ENCODE data around the gene TBC1D8. TPM values are rescaled to one million over a fixed set of nuclear protein-coding genes. Genes with fewer than 3 reads are reported as not detected.
A peak's percentile ranks its signal among the peaks of the same experiment; 100 is the strongest.

The TBC1D8 gene
- total RNA-seq, 1 experiment from 2014 or later = 139 TPM

DNA sequence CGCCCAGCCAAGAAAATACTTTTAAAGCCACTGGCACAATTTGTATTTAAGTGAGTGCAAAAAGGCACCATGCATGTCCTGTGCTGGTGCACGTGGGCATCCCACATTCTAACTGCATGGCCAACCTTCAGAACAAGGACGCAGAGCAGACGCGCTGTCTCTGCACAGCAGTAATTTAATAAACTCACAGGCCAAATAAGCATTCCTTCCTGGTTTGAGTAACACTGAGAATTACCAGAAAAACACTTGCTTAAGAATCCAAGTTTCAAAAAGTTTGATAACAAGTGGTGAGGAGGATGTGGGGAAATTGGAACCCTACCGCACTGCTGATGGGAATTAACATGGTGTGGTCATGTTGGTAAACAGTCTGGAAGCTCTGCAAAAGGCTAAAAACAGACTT lies 110.4 kb downstream of the TBC1D8 start:
- peaks cover 9% of the 10 kb centered on the region; the same call in 1 of the 2 replicates for H3K4me1 ChIP-seq (ENCODE audit: control insufficient read depth, insufficient read depth, low read length)
- DNase-seq (ENCODE audit: low read depth, low spot score) = no peak
- CTCF ChIA-PET = no interaction called here
- no peak for ATAC-seq
- POLR2A ChIA-PET = no interaction called here
- H3K9me3 ChIP-seq (ENCODE audit: control insufficient read depth, insufficient read depth, low read depth, low read length) = no peaks in the 10 kb centered on the region
- no TSS peak for BruUV-seq (replicated peaks)
- TF ChIP-seq POLR2AphosphoS5 (IDR thresholded peaks at IDR 0.05; ENCODE audit: low read depth, low read length) = no peak
- TF ChIP-seq, protein P1, sequence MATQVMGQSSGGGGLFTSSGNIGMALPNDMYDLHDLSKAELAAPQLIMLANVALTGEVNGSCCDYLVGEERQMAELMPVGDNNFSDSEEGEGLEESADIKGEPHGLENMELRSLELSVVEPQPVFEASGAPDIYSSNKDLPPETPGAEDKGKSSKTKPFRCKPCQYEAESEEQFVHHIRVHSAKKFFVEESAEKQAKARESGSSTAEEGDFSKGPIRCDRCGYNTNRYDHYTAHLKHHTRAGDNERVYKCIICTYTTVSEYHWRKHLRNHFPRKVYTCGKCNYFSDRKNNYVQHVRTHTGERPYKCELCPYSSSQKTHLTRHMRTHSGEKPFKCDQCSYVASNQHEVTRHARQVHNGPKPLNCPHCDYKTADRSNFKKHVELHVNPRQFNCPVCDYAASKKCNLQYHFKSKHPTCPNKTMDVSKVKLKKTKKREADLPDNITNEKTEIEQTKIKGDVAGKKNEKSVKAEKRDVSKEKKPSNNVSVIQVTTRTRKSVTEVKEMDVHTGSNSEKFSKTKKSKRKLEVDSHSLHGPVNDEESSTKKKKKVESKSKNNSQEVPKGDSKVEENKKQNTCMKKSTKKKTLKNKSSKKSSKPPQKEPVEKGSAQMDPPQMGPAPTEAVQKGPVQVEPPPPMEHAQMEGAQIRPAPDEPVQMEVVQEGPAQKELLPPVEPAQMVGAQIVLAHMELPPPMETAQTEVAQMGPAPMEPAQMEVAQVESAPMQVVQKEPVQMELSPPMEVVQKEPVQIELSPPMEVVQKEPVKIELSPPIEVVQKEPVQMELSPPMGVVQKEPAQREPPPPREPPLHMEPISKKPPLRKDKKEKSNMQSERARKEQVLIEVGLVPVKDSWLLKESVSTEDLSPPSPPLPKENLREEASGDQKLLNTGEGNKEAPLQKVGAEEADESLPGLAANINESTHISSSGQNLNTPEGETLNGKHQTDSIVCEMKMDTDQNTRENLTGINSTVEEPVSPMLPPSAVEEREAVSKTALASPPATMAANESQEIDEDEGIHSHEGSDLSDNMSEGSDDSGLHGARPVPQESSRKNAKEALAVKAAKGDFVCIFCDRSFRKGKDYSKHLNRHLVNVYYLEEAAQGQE (IDR thresholded peaks at IDR 0.05; ENCODE audit: insufficient read depth in 1 of 2, low read depth in 2 of 2, low read length in 1 of 2) = no peak
- TF ChIP-seq, protein P2, sequence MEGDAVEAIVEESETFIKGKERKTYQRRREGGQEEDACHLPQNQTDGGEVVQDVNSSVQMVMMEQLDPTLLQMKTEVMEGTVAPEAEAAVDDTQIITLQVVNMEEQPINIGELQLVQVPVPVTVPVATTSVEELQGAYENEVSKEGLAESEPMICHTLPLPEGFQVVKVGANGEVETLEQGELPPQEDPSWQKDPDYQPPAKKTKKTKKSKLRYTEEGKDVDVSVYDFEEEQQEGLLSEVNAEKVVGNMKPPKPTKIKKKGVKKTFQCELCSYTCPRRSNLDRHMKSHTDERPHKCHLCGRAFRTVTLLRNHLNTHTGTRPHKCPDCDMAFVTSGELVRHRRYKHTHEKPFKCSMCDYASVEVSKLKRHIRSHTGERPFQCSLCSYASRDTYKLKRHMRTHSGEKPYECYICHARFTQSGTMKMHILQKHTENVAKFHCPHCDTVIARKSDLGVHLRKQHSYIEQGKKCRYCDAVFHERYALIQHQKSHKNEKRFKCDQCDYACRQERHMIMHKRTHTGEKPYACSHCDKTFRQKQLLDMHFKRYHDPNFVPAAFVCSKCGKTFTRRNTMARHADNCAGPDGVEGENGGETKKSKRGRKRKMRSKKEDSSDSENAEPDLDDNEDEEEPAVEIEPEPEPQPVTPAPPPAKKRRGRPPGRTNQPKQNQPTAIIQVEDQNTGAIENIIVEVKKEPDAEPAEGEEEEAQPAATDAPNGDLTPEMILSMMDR (IDR thresholded peaks at IDR 0.05) = no peak
- no peak for TF ChIP-seq TCF7L2 (IDR thresholded peaks at IDR 0.05; ENCODE audit: low read depth, low read length)
- no peak for TF ChIP-seq SIN3A (IDR thresholded peaks at IDR 0.05; ENCODE audit: borderline replicate concordance, insufficient read depth, low read depth, low read length)
- no peaks in the 10 kb centered on the region for H3K27me3 ChIP-seq (ENCODE audit: control insufficient read depth, insufficient read depth, low read length)
- H3K36me3 ChIP-seq (ENCODE audit: control insufficient read depth, insufficient read depth, low read length) = peaks cover 44% of the 10 kb centered on the region
- no peak overlapping the region for H3K27ac ChIP-seq (ENCODE audit: low read length)
- H3K4me3 ChIP-seq (ENCODE audit: low read depth in 2 of 2, low read length in 2 of 2) = no peak overlapping the region
- intact Hi-C loops (cut with micrococcal nuclease; ENCODE audit: unreplicated experiment) = no loop called here
- in situ Hi-C loops (cut with HindIII; ENCODE audit: low pct_unique_long_range_greater_than_20kb, low sequenced_read_pairs) = no loop called here

GRCh38 chr2:101040072-101040471 lies 111.1 kb downstream of the TBC1D8 start:
- intact Hi-C loops (cut with micrococcal nuclease; ENCODE audit: unreplicated experiment) (no loop called here), in situ Hi-C loops (cut with HindIII; ENCODE audit: low pct_unique_long_range_greater_than_20kb, low sequenced_read_pairs) (no loop called here)
- Histone ChIP-seq H3K27ac (ENCODE audit: low read length) (0 out of 2 replicates have a peak overlapping the region, but pooled peaks have one; percentile 15), H3K4me1 (ENCODE audit: control insufficient read depth, insufficient read depth, low read length) (peaks cover 9% of the 10 kb centered on the region; the same call in 1 of the 2 replicates), H3K4me3 (ENCODE audit: low read depth in 2 of 2, low read length in 2 of 2) (no peak overlapping the region), H3K27me3 (ENCODE audit: control insufficient read depth, insufficient read depth, low read length) (no peaks in the 10 kb centered on the region), H3K36me3 (ENCODE audit: control insufficient read depth, insufficient read depth, low read length) (peaks cover 51% of the 10 kb centered on the region), H3K9me3 (ENCODE audit: control insufficient read depth, insufficient read depth, low read depth, low read length) (no peaks in the 10 kb centered on the region)
- POLR2A ChIA-PET = no interaction called here
- TF ChIP-seq, protein P2 (IDR thresholded peaks at IDR 0.05) = no peak
- TF ChIP-seq TCF7L2 (IDR thresholded peaks at IDR 0.05; ENCODE audit: low read depth, low read length) (no peak), POLR2AphosphoS5 (IDR thresholded peaks at IDR 0.05; ENCODE audit: low read depth, low read length) (no peak), SIN3A (IDR thresholded peaks at IDR 0.05; ENCODE audit: borderline replicate concordance, insufficient read depth, low read depth, low read length) (no peak)
- TF ChIP-seq, protein P1 (IDR thresholded peaks at IDR 0.05; ENCODE audit: insufficient read depth in 1 of 2, low read depth in 2 of 2, low read length in 1 of 2) = no peak
- no peak for ATAC-seq
- no TSS peak for BruUV-seq (replicated peaks)
- CTCF ChIA-PET = interaction anchor here (1.5 kb wide), 1 partner anchor 165 kb away, joined by 3 read pairs; no protein-coding TSS in a partner anchor
- no peak for DNase-seq (ENCODE audit: low read depth, low spot score)

All from Panc1 (cell line).